Stimulated activated memory B cell treated with anti-CD40 and anti-IgM and Interleukin-4, amounts not matched to agents 10 μg/mL and 1 μg/mL and 100 μg/mL, for 72 hours (primary cell): Measurements from ENCODE around the gene CIITA.
"Not testable (repeated sequence)": the region's sequence is repeated elsewhere in the genome, so short reads cannot be mapped to it uniquely, and the experiment has no call there.

ENCODE experiments used
- ATAC-seq: fragments of 150-1000 bp; cut with Tn5 transposase; 2 replicates; pipeline ENCODE4 v1.10.0; 2021
- H3K27ac Mint-ChIP-seq: one replicate; pipeline ENCODE4 v1.8.0; 2022; ENCODE audit warnings: mild to moderate bottlenecking, mixed read lengths
- H3K27me3 Mint-ChIP-seq: one replicate; pipeline ENCODE4 v1.8.0; 2022; ENCODE audit warnings: mixed read lengths
- H3K36me3 Mint-ChIP-seq: one replicate; pipeline ENCODE4 v1.8.0; 2022; ENCODE audit warnings: mixed read lengths
- H3K4me1 Mint-ChIP-seq: one replicate; pipeline ENCODE4 v1.8.0; 2022; ENCODE audit warnings: mixed read lengths
- H3K4me3 Mint-ChIP-seq: one replicate; pipeline ENCODE4 v1.8.0; 2022; ENCODE audit warnings: mild to moderate bottlenecking, moderate library complexity, mixed read lengths
- H3K9me3 Mint-ChIP-seq: one replicate; pipeline ENCODE4 v1.8.0; 2022; ENCODE audit warnings: mixed read lengths

CIITA gene

GRCh38 chr16:10954903-10955302 is 77.9 kb downstream of the CIITA start:
- Mint-ChIP-seq H3K36me3 (peaks cover 19% of the 10 kb centered on the region), H3K27me3 (no peaks in the 10 kb centered on the region), H3K4me3 (no peak overlapping the region), H3K9me3 (no peaks in the 10 kb centered on the region), H3K27ac (peak overlapping the region; percentile 41), H3K4me1 (peaks cover 80% of the 10 kb centered on the region)
- ATAC-seq: no peak

GRCh38 chr16:10957771-10958482 is 80.9 kb downstream of the CIITA start:
- peak; percentile 78 for ATAC-seq
- no peaks in the 10 kb centered on the region for H3K9me3 Mint-ChIP-seq
- H3K27ac Mint-ChIP-seq: peak overlapping the region; percentile 88
- H3K4me1 Mint-ChIP-seq: peaks cover 76% of the 10 kb centered on the region
- peak overlapping the region; percentile 22 for H3K4me3 Mint-ChIP-seq
- peaks cover 49% of the 10 kb centered on the region for H3K36me3 Mint-ChIP-seq
- H3K27me3 Mint-ChIP-seq: no peaks in the 10 kb centered on the region

- H3K9me3 Mint-ChIP-seq: no peaks in the 10 kb centered on the region
- no peak overlapping the region for H3K27ac Mint-ChIP-seq
- peaks cover 76% of the 10 kb centered on the region for H3K4me1 Mint-ChIP-seq
- no peaks in the 10 kb centered on the region for H3K27me3 Mint-ChIP-seq
- H3K36me3 Mint-ChIP-seq: peaks cover 59% of the 10 kb centered on the region
- no peak overlapping the region for H3K4me3 Mint-ChIP-seq
- no peak for ATAC-seq
These were observed 82.2 kb downstream of the CIITA start for GRCh38 chr16:10959161-10959560.

DNA sequence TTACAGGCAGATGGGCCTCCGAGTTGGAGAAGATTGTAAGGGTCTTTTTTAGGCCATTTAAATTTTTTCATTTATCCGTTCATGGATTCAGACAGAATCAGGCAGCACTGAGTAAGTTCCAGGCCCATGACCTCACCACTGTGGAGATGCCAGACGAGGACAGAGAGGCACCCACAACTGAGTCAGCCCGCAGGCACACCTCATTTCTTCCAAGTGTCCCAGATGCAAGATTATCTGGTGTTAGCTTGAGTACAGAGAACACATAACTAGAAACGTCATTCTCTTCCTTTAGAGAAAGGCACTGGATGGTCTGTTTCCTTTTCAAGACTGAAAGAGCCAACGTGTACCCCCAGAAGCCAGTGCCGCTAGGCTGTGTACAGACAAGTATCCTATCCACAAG is 84.2 kb downstream of the CIITA start:
- peaks cover 4% of the 10 kb centered on the region for H3K9me3 Mint-ChIP-seq
- peak overlapping the region; percentile 55 for H3K27ac Mint-ChIP-seq
- H3K4me1 Mint-ChIP-seq: peaks cover 76% of the 10 kb centered on the region
- no peak overlapping the region for H3K4me3 Mint-ChIP-seq
- H3K36me3 Mint-ChIP-seq: peaks cover 67% of the 10 kb centered on the region
- H3K27me3 Mint-ChIP-seq: no peaks in the 10 kb centered on the region
- no peak for ATAC-seq

DNA sequence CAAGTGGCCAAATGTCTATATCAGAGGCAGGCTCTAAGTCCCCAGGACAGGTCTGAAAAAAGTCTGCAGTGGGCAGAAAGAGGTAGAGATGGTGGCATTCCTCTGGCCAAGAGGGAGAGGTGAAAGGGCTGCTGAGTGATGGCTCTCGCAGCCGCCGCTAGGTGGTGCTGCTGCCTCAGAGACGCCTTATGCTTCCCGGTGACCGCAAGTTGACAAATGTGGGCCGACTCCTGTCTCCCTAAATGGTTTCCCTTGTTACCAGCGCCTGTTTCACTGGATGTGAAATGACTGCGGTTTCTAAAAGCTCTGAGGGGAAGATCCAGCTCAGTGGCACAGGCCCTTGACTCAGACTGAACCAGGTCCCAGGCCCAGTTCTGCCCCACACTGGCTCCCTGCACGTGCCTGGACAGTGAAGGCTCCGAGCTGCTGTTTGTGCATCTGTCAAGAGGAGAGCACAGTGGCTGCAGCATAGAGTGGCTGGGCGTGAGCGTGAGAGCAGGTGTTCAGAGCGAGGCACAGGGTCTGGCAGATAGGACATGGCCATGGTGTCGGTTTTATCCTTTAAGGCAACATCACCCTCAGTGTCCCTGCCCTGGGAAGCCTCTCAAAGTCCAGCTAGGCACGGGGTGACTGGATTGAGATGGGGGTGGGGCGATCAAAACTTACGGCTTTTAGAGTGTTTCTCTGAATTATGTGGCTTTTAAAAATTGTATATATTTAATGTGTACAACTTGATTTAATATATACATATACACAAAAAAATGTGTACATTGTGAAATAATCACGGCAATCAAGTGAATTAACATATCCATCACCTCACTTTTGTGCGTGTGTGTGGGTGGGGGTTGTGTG is 87.3 kb downstream of the CIITA start:
- H3K27ac Mint-ChIP-seq: peak overlapping the region; percentile 98
- no peaks in the 10 kb centered on the region for H3K27me3 Mint-ChIP-seq
- H3K4me1 Mint-ChIP-seq: peaks cover 58% of the 10 kb centered on the region
- H3K9me3 Mint-ChIP-seq: peaks cover 6% of the 10 kb centered on the region
- H3K36me3 Mint-ChIP-seq: peaks cover 61% of the 10 kb centered on the region
- peak; percentile 68 for ATAC-seq
- H3K4me3 Mint-ChIP-seq: peak overlapping the region; percentile 72

DNA sequence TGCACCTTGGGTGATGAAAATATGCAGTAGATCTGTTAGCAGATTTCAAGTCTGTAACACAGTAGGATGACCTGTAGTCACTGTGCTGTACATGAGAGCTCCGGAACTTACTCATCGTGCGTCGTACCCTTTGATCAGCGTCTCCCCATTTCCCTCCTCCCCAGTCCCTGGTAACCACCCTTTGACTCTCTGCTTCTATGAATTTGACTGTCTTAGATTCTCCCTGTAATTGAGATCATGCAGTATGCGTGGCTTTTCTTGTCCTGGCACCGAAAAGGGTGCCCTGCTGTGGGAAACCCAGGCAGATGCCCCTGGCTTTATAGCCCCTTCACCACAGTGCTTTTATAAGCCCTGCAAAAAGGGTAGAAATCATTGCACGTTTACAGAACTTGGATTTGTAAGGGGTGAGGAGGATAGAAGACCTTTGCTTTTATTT is 87.9 kb downstream of the CIITA start:
- peaks cover 6% of the 10 kb centered on the region for H3K9me3 Mint-ChIP-seq
- H3K4me3 Mint-ChIP-seq: peak overlapping the region; percentile 72
- H3K27me3 Mint-ChIP-seq: no peaks in the 10 kb centered on the region
- peaks cover 57% of the 10 kb centered on the region for H3K4me1 Mint-ChIP-seq
- peaks cover 61% of the 10 kb centered on the region for H3K36me3 Mint-ChIP-seq
- H3K27ac Mint-ChIP-seq: peak overlapping the region; percentile 98
- ATAC-seq: peak; percentile 85

GRCh38 chr16:10965440-10966061 is 88.5 kb downstream of the CIITA start:
- peak; percentile 90 for ATAC-seq
- Mint-ChIP-seq H3K36me3 (peaks cover 61% of the 10 kb centered on the region), H3K4me1 (peaks cover 57% of the 10 kb centered on the region), H3K4me3 (peak overlapping the region; percentile 72), H3K9me3 (peaks cover 6% of the 10 kb centered on the region), H3K27ac (peak overlapping the region; percentile 98), H3K27me3 (no peaks in the 10 kb centered on the region)

GRCh38 chr16:10966129-10966528 is 89.1 kb downstream of the CIITA start:
- Mint-ChIP-seq H3K27me3 (no peaks in the 10 kb centered on the region), H3K9me3 (peaks cover 6% of the 10 kb centered on the region), H3K36me3 (peaks cover 61% of the 10 kb centered on the region), H3K4me1 (peaks cover 57% of the 10 kb centered on the region), H3K27ac (peak overlapping the region; percentile 98), H3K4me3 (peak overlapping the region; percentile 72)
- no peak for ATAC-seq

DNA sequence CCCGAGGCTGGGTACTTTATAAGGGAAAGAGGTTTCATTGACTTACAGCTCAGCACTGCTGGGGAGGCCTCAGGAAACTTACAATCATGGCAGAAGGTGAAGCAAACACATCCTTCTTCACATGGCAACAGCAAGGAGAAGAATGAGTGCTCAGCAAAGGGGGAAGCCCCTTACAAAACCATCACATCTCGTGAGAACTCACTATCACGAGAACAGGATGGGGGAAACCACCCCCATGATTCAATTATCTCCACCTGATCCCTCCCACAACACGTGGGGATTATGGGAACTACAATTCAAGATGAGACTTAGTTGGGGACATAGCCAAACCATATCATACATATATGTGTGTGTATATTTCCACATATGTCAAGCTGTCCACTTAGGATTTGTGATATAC is 89.6 kb downstream of the CIITA start:
- not testable (repeated sequence) for H3K27me3 Mint-ChIP-seq, H3K4me3 Mint-ChIP-seq, ATAC-seq, H3K9me3 Mint-ChIP-seq
- H3K27ac Mint-ChIP-seq: peak overlapping the region; percentile 98
- peaks cover 58% of the 10 kb centered on the region for H3K4me1 Mint-ChIP-seq
- H3K36me3 Mint-ChIP-seq: peaks cover 60% of the 10 kb centered on the region

- Mint-ChIP-seq H3K4me1 (peaks cover 67% of the 10 kb centered on the region), H3K4me3 (no peak overlapping the region), H3K9me3 (peaks cover 6% of the 10 kb centered on the region), H3K27ac (peak overlapping the region; percentile 98), H3K27me3 (no peaks in the 10 kb centered on the region), H3K36me3 (peaks cover 55% of the 10 kb centered on the region)
- ATAC-seq: no peak
These were observed 91.0 kb downstream of the CIITA start for GRCh38 chr16:10967986-10968385.

DNA sequence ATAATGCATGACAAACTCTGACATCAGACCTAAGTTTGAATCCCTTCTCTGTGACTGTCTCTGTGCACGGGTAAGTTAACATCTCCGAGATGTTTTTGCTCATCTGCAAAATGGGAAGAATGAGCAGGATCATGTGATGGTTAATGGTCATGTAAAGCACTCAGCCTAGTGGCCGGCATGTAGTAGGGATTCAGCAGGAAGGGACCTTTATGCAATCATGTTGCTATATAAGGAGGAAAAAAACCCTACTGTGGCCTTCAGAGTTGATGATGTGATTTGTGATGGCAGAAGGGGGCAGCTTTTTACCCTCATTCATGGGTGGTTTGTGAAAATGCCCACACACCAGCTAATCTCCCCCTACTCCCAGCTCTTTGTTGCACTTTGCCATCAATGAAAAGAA is 91.5 kb downstream of the CIITA start:
- Mint-ChIP-seq H3K4me3 (no peak overlapping the region), H3K27ac (peak overlapping the region; percentile 98), H3K4me1 (peaks cover 64% of the 10 kb centered on the region), H3K27me3 (no peaks in the 10 kb centered on the region), H3K36me3 (peaks cover 55% of the 10 kb centered on the region), H3K9me3 (peaks cover 6% of the 10 kb centered on the region)
- ATAC-seq: no peak

DNA sequence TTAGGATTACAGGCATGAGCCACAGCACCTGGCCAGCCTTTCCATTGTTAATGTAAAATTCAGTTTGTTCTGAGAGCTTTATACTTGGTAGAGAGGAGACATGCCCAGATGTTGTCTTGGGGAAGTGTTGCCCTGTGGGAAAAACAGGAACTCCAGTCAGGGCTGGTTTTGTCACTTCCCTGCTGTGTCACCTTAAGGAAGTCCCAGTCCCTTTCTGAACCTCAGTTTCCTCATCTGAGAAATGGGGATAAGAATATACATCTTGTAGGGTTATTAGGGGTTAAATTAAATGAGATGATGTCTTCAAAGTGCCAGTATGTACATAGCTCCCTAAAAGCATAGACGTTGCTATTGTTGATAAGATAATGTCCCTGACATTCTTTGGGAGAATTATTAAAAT is 92.6 kb downstream of the CIITA start:
- Mint-ChIP-seq H3K4me1 (peaks cover 56% of the 10 kb centered on the region), H3K4me3 (no peak overlapping the region), H3K9me3 (peaks cover 6% of the 10 kb centered on the region), H3K27me3 (no peaks in the 10 kb centered on the region), H3K27ac (peak overlapping the region; percentile 98), H3K36me3 (peaks cover 54% of the 10 kb centered on the region)
- no peak for ATAC-seq

DNA sequence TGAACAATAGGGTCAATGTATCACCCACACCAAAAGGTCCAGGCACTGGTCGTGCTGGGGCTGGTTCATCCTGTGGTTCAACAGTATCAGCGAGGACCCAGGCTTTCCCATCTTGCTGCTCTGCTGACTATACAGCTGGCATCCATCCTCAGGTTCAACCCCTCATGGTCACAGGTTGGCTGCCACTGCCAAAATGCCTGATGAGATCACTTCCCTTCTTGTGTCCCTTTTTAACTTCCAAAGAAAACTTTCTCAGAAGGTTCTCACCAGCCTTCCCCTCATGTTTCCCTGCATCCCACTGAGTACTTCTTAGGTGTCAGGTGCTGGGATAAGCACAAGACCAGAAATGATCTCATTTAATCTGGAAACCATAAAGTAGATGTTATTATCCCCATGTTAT is 93.1 kb downstream of the CIITA start:
- no peak for ATAC-seq
- peaks cover 54% of the 10 kb centered on the region for H3K4me1 Mint-ChIP-seq
- H3K9me3 Mint-ChIP-seq: peaks cover 6% of the 10 kb centered on the region
- H3K4me3 Mint-ChIP-seq: no peak overlapping the region
- H3K27ac Mint-ChIP-seq: peak overlapping the region; percentile 79
- no peaks in the 10 kb centered on the region for H3K27me3 Mint-ChIP-seq
- peaks cover 59% of the 10 kb centered on the region for H3K36me3 Mint-ChIP-seq

GRCh38 chr16:10971560-10971961 is 94.6 kb downstream of the CIITA start:
- ATAC-seq: no peak
- H3K27me3 Mint-ChIP-seq: no peaks in the 10 kb centered on the region
- H3K27ac Mint-ChIP-seq: peak overlapping the region; percentile 49
- peaks cover 39% of the 10 kb centered on the region for H3K4me1 Mint-ChIP-seq
- no peak overlapping the region for H3K4me3 Mint-ChIP-seq
- H3K36me3 Mint-ChIP-seq: peaks cover 48% of the 10 kb centered on the region
- H3K9me3 Mint-ChIP-seq: no peaks in the 10 kb centered on the region

GRCh38 chr16:10972108-10972818 is 95.3 kb downstream of the CIITA start:
- Mint-ChIP-seq H3K4me1 (peaks cover 39% of the 10 kb centered on the region), H3K27me3 (no peaks in the 10 kb centered on the region), H3K27ac (peak overlapping the region; percentile 49), H3K9me3 (no peaks in the 10 kb centered on the region), H3K4me3 (no peak overlapping the region), H3K36me3 (peaks cover 44% of the 10 kb centered on the region)
- no peak for ATAC-seq
